MG63 (cell line): ENCODE data around the gene EXOC4. TPM values are rescaled to one million over a fixed set of nuclear protein-coding genes. Genes with fewer than 3 reads are reported as not detected.
"Not testable (repeated sequence)": the region's sequence is repeated elsewhere in the genome, so short reads cannot be mapped to it uniquely, and the experiment has no call there.

Source experiments
- DNase-seq: peaks from one replicate; pipeline ENCODE4 v3.0.0-alpha.2; 2020
- H3K27me3 ChIP-seq: fragments of 250-450 bp; sonication (Bioruptor Pico); 2 replicates; pipeline ENCODE4 v1.5.1; 2020; ENCODE audit warnings: mild to moderate bottlenecking, moderate library complexity
- H3K36me3 ChIP-seq: fragments of 250-450 bp; sonication (Bioruptor Pico); 2 replicates; pipeline ENCODE4 v1.5.1; 2020; ENCODE audit warnings: mild to moderate bottlenecking, moderate library complexity
- H3K4me3 ChIP-seq: fragments of 250-450 bp; sonication (Bioruptor Pico); 2 replicates; pipeline ENCODE4 v1.5.1; 2020; ENCODE audit warnings: mild to moderate bottlenecking, moderate library complexity
- H3K9me3 ChIP-seq: fragments of 250-450 bp; sonication (Bioruptor Pico); 2 replicates; pipeline ENCODE4 v1.5.1; 2020; ENCODE audit warnings: mild to moderate bottlenecking, moderate library complexity
- total RNA-seq: library from RNA; depleted of rRNA; stranded (reverse); fragments of >200 nt; shearing (Covaris generic); gene quantifications from 2 replicates; pipeline ENCODE4 v1.2.3, GENCODE V29; 2014; ENCODE audit warnings: low replicate concordance

The EXOC4 gene
- total RNA-seq, 1 experiment from 2014 or later = 24.1 TPM

DNA sequence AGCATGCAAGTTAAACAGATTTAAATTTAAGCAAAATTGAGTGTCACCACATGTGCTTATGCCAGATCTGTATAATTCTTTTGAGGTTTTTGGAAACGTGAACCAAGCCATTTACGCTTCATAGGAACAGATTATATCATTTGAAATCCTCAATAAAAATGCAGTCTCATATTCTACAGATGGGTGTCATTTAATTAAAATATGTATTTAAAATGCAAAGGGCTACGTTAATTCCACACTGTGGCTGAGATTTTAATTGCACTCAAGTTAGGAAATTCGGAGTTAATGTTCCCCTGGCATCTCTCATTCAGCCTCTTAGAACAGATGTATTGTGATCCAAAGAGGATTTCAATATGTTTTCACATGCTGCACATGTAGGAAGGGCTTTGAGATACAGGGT, 709.8 kb downstream of the EXOC4 start:
- H3K27me3 ChIP-seq = no peaks in the 10 kb centered on the region

DNA sequence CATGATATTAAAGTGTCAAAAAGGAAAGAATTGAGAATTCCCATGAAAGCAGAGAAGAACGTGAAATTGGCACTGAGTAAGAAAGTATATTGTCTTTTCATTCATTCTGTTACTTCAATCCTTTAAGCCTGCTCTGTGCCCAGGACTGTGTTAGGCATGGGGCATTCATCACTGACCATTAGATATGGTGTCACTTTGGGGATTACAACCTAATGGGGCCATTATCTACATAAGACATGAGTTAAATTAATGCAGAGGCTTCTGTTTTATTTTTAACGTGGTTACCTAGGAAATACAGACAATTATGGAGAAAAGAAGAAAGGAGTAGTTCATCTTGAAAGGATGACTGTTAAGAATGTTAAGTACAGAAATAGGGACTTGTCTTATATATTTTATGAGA, 710.8 kb downstream of the EXOC4 start:
- H3K4me3 ChIP-seq = no peak overlapping the region
- DNase-seq = no peak
- no peaks in the 10 kb centered on the region for H3K27me3 ChIP-seq
- H3K9me3 ChIP-seq = no peaks in the 10 kb centered on the region
- no peaks in the 10 kb centered on the region for H3K36me3 ChIP-seq

More for the DNA sequence above, 709.8 kb downstream of the EXOC4 start:
- H3K9me3 ChIP-seq = no peaks in the 10 kb centered on the region
- no peak for DNase-seq
- H3K4me3 ChIP-seq = no peak overlapping the region
- H3K36me3 ChIP-seq = no peaks in the 10 kb centered on the region

DNA sequence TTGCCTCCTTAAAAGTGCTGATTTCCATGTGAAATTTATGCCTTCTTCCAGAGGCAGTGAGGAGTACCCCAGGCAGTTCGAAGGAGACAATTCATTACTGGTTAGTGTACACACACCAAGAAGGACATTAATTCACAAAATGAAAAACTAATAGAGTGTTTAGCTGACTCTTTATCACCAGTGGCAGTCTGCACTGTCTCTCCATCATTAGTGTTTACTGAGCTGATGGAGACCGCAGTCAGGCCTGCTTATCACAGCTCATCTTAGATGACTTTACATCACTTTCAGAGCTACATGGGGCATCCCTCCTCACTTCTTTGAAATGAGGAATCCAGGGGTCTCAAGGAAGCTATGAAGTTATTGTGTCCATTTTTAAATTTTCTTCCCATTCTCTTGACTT, 718.7 kb downstream of the EXOC4 start:
- no peaks in the 10 kb centered on the region for H3K27me3 ChIP-seq
- no peaks in the 10 kb centered on the region for H3K9me3 ChIP-seq
- no peaks in the 10 kb centered on the region for H3K36me3 ChIP-seq
- H3K4me3 ChIP-seq = no peak overlapping the region
- DNase-seq = no peak

DNA sequence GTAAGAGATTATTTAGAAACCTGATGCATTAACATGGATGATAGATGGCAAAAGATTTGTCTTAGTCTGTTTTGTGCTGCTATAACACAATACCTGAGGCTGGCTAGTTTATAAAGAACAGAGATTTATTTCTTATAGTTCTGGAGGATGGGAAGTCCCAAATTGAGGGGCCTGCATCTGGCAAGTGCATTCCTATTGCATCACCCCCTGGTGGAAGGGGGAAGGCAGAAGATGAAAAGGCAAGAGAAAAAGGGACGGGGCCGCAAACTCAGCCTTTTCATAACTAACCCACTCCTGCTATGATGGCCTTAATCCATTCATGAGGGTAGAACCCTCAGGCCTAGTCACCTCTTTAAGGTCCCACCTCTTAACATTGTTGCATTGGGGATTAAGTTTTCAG, 720.8 kb downstream of the EXOC4 start:
- Histone ChIP-seq H3K27me3 (no peaks in the 10 kb centered on the region), H3K4me3 (no peak overlapping the region), H3K9me3 (no peaks in the 10 kb centered on the region), H3K36me3 (no peaks in the 10 kb centered on the region)
- no peak for DNase-seq

DNA sequence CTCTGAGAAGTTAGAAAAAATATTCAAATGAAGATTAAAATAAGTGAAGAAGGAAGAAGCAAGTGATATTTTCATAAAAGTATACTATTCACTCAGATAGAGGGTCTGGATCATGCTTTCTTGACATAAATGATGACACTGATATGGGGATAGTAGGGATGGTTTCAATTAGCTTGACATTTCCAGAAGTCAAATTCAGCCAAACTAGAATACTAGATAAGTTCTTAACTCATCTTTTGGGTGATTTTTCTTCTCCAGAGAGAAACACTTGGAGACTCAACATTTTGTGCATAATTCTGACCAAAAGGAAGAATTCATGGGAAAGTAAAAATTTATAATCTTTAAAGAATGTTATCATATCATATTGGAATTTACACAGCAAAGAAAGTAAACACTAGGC, 722.3 kb downstream of the EXOC4 start:
- no peak overlapping the region for H3K4me3 ChIP-seq

DNA sequence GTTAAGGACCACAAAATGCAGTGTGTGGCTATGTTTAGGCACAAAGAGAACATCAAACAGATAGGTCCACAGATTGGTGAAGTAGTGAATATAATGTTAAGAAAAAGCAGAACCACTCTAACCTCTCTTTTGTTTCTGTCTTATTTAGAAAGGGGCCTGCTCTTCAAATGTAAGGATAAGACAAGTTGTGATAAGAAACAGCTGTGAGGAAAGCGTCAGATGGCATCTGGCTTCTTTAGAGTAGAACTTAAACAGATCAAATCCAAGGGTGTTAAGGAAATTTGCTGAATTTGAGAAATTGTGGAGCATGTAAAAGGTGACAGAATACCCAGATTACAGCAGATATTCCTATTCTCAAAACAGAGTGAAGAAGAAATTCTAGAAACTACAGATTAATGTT, 723.3 kb downstream of the EXOC4 start:
- no peak for DNase-seq
- Histone ChIP-seq H3K36me3 (no peaks in the 10 kb centered on the region), H3K4me3 (no peak overlapping the region), H3K9me3 (no peaks in the 10 kb centered on the region), H3K27me3 (no peaks in the 10 kb centered on the region)

More for the DNA sequence above, 722.3 kb downstream of the EXOC4 start:
- Histone ChIP-seq H3K36me3 (no peaks in the 10 kb centered on the region), H3K9me3 (no peaks in the 10 kb centered on the region), H3K27me3 (no peaks in the 10 kb centered on the region)
- no peak for DNase-seq

DNA sequence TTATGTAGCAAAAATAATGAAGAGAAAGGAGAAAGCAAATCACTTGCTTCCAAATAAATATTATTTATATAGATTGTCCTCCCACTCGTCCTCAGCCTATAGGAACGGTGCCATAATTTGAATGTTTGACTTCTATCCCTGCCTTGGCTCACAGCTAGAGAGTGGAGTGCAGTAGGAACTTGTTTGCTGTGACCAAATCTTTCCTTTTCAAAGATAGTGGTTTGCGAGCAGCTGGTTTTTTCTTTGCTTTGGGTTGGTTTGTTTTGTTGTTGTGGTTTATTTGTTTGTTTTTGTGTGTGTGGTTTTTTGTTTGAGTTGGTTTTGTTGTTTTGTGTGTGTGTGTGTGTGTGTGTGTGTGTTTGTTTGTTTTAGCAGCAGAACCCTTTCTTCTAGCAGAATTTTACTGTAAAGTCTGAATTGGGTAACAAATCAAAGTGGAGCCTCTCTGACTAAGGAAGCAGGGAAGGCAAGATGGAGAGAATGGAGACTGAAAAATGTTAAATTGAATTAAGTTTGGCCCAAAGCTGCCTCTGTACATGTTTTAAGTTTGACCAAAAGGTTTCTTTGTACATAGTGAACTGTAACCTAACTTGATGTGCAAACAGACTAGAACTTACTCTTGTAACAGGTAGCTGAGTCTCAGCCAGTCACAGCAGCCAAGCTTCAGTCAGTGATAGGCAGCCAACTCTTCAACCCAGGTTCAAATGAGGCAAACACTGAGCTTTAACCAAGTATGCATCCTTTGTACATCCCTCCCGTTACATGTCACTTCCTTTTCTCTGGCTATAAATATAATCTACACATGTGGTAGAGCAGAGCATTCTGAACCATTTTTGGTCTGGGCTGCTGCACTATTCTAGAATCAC, 724.8 kb downstream of the EXOC4 start:
- H3K4me3 ChIP-seq = no peak overlapping the region
- H3K9me3 ChIP-seq = no peaks in the 10 kb centered on the region
- no peaks in the 10 kb centered on the region for H3K36me3 ChIP-seq
- DNase-seq = no peak
- no peaks in the 10 kb centered on the region for H3K27me3 ChIP-seq

DNA sequence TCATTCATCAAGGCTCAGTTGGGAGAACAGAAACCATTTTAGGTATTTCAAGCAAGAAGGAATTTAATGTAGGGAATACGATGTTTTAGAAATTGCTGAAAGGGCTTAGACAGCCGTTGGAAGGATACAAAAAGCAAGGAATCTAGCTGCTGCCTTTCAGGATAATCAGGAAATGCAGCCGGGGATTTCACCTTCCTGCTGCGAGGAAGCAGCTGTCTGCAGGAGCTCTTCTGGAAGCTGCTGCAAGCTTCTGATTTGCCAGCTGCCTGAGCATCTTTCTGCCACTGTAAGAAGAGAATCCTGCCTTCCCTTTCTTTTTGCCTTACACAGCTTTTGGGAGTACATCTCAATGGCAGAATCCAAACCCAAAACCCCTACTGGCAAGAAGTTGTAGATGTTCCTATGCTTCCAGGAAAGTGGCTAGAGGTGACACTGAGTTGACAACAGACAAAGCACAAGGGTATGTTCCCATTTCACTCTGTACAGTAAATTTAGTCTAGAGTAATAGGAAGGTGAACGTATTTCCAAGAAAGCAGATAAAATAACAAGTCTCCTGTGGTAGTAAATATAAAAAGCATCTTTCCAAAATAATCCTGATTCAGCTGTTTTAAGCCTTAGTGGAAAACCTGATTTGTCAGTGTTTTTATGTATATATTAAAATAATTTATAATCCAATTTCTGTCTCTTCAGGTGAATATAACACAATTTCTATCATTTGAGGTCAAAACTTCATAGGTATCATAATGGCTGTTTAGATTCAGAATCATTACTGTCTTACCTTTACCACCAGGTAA, 725.8 kb downstream of the EXOC4 start:
- H3K9me3 ChIP-seq = no peaks in the 10 kb centered on the region
- no peak for DNase-seq
- H3K4me3 ChIP-seq = no peak overlapping the region
- no peaks in the 10 kb centered on the region for H3K36me3 ChIP-seq
- no peaks in the 10 kb centered on the region for H3K27me3 ChIP-seq

DNA sequence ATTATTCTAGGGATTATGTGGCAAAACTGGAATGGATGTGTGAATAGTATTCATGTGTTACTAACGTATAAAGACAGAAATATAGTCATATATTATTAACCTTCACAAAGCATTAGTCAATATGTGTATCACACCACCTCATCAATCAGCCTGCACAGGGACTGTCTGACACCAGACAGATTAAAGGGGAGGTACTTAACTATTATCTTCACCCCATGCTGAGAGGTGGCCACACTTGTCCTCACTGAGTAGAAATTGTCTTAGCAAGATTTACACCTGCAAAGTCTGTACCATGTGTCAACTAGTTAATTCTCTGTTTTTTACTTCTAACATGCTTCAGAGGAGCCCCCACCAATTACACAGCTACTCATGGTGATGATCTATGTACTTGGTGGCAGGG, 727.9 kb downstream of the EXOC4 start:
- DNase-seq = no peak
- Histone ChIP-seq H3K4me3 (no peak overlapping the region), H3K36me3 (no peaks in the 10 kb centered on the region), H3K9me3 (no peaks in the 10 kb centered on the region), H3K27me3 (no peaks in the 10 kb centered on the region)

DNA sequence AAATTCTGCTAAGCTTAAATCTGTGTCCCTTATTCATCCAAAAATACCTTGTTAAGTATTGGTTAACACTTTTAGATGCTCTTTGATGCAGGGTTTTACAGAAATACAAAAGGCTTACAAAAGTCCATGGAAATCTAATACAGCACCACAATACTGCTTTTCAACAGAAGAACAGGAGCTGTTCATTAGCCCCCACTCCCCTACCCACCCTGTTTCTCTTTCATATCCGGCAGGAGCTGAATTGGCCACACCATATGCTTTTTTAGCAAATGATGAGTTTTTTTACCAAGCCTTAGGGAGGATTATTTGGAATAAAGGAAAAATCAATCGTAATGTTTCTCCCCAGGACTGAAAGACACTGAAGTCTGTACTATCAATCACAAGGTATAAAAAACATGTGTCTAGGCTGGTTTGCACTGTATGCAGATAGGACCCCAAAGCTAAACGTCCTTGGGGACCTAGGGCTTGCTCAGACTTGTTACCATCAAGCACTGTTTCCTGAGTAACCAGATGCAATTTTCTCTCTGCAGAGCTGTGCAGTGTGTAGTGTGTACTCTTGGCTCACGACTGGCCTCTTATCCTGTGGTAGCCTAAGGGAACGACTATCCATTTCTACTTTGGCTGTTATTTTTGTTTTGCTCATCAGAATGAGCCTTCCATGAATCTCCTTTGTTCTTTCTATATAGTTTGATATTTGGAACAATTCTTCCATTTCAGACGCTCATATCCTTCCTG, 731.0 kb downstream of the EXOC4 start:
- DNase-seq = no peak
- no peaks in the 10 kb centered on the region for H3K36me3 ChIP-seq
- no peaks in the 10 kb centered on the region for H3K27me3 ChIP-seq
- no peak overlapping the region for H3K4me3 ChIP-seq
- H3K9me3 ChIP-seq = no peaks in the 10 kb centered on the region

DNA sequence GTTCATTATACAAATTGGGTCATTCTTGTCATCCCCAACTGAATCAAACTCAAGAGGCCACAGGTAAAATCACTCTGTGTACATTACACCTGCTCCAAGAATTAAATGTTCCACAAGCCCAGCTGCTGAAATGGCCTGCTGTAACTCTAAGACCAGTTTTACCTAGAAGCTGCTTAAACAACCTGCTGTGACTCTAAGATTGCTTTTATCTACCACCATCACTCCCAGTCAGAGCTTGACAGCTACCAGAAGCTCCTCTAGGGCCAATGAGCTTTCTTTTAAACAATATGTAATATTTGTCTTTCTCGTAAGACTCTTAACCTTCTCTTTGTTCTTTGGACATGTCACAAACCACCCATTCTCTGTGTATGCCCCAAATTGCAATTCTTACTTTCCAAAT, 732.4 kb downstream of the EXOC4 start:
- H3K9me3 ChIP-seq = no peaks in the 10 kb centered on the region
- H3K36me3 ChIP-seq = no peaks in the 10 kb centered on the region
- no peak overlapping the region for H3K4me3 ChIP-seq
- no peaks in the 10 kb centered on the region for H3K27me3 ChIP-seq
- no peak for DNase-seq

DNA sequence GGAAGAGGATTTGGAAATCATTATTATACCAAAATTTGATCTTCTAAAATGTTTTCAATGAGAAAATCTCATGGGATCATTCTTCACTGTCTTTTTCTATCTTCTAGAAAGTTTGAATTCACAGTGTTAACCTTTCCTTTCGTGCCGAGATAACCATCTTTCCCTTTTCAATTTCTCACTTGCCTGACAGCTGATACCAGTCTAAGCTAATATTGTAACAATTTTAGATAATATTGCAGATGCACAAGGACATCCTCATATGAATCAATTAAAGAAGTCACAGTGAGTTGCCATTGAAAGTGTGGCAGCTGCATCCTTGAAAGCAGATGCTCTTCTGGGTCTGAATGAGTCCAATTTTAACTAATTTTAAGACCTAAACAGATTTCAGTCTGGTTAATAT, 734.7 kb downstream of the EXOC4 start:
- no peak for DNase-seq
- H3K27me3 ChIP-seq = no peaks in the 10 kb centered on the region
- H3K36me3 ChIP-seq = no peaks in the 10 kb centered on the region
- H3K9me3 ChIP-seq = no peaks in the 10 kb centered on the region
- H3K4me3 ChIP-seq = no peak overlapping the region

DNA sequence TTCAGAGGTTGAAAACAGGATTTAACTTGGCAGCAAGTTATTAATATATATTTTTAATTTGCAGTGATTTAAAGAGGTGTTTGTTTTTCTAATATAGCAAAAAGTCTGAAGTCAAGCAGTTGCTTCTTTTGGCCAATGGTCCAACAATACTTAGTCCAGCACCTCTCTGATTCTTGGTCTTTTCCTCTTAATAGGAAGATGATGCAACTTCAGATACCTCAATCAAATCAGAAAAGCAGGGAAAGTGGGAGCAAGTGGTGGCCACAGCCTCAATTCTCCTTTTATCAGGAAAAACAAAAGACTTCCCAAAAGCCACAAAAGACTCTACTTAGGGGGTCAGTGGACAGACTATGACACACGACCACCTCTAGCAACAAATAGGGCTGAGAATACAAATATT, 740.7 kb downstream of the EXOC4 start:
- no peaks in the 10 kb centered on the region for H3K27me3 ChIP-seq
- H3K4me3 ChIP-seq = no peak overlapping the region
- H3K9me3 ChIP-seq = no peaks in the 10 kb centered on the region
- no peak for DNase-seq
- H3K36me3 ChIP-seq = no peaks in the 10 kb centered on the region

DNA sequence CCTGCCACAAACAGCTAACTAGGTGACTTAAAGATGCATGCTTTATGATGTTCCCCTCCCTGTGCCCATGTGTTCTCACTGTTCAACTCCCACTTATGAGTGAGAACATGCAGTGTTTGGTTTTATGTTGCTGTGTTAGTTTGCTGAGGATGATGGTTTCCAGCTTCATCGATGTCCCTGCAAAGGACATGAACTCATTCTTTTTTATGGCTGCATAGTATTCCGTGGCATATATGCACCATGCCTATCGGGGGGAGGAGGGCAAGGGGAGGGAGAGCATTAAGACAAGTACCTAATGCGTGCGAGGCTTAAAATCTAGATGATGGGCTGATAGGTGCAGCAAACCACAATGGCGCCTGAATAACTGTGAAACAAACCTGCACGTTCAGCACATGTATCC, 741.2 kb downstream of the EXOC4 start:
- DNase-seq, H3K36me3 ChIP-seq, H3K4me3 ChIP-seq, H3K9me3 ChIP-seq, H3K27me3 ChIP-seq: not testable (repeated sequence)

DNA sequence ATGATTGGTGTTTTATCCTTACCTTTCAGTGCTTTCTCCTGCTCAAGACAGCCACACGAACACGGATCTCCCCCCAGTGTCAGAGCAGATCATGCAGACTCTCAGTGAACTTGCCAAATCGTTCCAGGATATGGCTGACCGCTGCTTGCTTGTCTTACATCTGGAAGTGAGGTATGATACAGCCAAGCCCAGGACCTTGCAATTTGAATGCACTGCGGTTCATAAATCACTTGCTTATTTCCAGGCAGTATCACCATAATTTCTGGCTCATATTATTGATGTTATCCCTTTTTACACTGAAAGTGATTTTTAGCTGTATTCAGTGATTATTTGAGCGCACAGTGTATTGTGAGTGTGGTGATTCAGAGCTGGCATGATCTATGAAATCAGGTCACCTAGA, 744.6 kb downstream of the EXOC4 start:
- Histone ChIP-seq H3K9me3 (no peaks in the 10 kb centered on the region), H3K27me3 (no peaks in the 10 kb centered on the region), H3K4me3 (no peak overlapping the region), H3K36me3 (no peaks in the 10 kb centered on the region)
- DNase-seq = no peak

DNA sequence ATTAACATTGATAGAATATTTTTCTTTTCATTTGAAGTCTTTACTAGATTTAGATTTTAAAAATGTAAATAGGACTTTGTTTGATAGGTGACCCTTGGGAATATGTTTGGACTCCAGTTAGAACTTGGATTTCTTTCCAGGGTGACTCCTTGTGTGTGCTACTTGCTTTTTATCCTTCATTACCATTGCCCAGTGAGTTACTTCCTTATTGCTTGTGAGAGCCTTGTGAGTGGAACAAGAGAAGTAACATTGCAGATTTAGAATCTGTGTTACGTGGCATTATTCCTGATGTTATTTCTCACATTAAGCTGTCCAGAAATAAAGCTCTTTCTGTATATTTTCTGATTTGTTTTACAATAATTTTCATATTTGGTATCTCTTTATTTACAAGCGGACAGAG, 746.3 kb downstream of the EXOC4 start:
- Histone ChIP-seq H3K27me3 (no peaks in the 10 kb centered on the region), H3K36me3 (no peaks in the 10 kb centered on the region), H3K4me3 (no peak overlapping the region), H3K9me3 (no peaks in the 10 kb centered on the region)
- DNase-seq = no peak

DNA sequence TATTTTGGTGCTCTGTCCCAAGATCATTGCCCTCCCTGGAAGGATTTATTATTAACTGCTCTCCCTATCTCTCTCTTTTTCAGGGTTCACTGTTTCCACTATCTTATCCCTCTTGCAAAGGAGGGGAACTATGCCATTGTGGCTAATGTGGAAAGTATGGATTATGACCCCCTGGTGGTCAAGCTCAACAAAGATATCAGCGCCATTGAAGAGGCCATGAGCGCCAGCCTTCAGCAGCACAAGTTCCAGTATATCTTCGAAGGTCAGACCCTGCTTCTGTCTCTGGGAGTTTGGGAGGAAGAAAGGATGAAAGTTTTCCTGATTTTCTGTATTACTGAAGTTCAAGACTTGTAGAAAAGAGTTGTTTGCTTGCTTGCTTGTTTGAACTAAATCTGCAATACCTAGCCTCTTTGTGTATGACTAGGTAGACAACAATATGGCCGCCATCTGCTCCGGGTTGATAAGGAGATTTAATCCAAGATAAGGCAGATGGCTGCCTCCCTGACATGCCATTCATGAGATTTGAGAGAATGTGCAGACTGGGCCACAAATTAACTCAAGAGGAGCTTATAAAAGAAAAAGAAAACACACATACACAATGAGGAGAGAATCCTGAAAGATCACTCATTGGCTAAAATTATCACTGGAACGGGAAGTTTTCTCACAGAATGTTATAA, 752.1 kb downstream of the EXOC4 start:
- no peaks in the 10 kb centered on the region for H3K36me3 ChIP-seq
- no peak for DNase-seq
- no peaks in the 10 kb centered on the region for H3K9me3 ChIP-seq
- no peaks in the 10 kb centered on the region for H3K27me3 ChIP-seq
- H3K4me3 ChIP-seq = no peak overlapping the region
